ENCODE data around the gene DBI. TPM values are rescaled to one million over a fixed set of nuclear protein-coding genes. Genes with fewer than 3 reads are reported as not detected.

The DBI gene
- total and polyA plus RNA-seq, 2 experiments from 2014 or later: 171 to 873 TPM

DNA sequence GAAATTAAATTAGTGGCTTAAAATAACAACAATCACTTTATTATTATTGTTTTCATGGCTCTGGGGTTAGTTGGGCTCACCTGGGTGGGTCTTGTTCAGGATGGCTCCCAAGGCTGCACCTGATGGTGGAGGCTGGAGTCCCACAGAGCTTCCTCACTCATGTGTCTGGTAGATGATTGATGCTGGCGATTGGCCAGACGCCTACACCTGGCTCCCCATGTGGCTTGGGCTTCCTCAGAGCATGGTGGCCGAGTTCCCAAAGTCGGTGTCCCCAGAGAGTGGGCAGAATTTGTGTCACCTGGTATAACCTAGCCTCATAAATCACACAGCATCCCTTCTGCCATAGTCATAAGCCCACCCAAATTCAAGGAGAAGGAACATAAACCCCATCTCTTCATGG is 18.2 kb downstream of the DBI start:
- DNase-seq (ENCODE audit: low spot score) (no peak), ATAC-seq (no peak)
- Histone ChIP-seq H4K20me1 (replicated peaks; ENCODE audit: insufficient read depth) (no peaks in the 10 kb centered on the region), H3K4me2 (no peak overlapping the region), H3K27me3 (ENCODE audit: insufficient read depth) (no peaks in the 10 kb centered on the region), H3K27ac (ENCODE audit: low read depth) (no peak overlapping the region), H3K36me3 (ENCODE audit: insufficient read depth) (no peaks in the 10 kb centered on the region), H3K4me1 (ENCODE audit: insufficient read depth) (peaks cover 13% of the 10 kb centered on the region; the same call in 1 of the 2 replicates), H3K9me2 (ENCODE audit: insufficient read depth) (no peaks in the 10 kb centered on the region), H2AFZ (no peak overlapping the region), H3K79me2 (replicated peaks; ENCODE audit: insufficient read depth) (no peaks in the 10 kb centered on the region), H3F3A (replicated peaks; ENCODE audit: low read depth) (no peaks in the 10 kb centered on the region), H3K4me3 (no peak overlapping the region)
- Mint-ChIP-seq H3K9me3 (no peaks in the 10 kb centered on the region), H3K4me3 (no peak overlapping the region), H3K27me3 (ENCODE audit: insufficient read depth, low read depth, poor library complexity) (peaks cover 2% of the 10 kb centered on the region), H3K36me3 (ENCODE audit: low read depth) (no peaks in the 10 kb centered on the region), H3K4me1 (peaks cover 17% of the 10 kb centered on the region), H3K27ac (no peak overlapping the region)
- TF ChIP-seq, protein P1, sequence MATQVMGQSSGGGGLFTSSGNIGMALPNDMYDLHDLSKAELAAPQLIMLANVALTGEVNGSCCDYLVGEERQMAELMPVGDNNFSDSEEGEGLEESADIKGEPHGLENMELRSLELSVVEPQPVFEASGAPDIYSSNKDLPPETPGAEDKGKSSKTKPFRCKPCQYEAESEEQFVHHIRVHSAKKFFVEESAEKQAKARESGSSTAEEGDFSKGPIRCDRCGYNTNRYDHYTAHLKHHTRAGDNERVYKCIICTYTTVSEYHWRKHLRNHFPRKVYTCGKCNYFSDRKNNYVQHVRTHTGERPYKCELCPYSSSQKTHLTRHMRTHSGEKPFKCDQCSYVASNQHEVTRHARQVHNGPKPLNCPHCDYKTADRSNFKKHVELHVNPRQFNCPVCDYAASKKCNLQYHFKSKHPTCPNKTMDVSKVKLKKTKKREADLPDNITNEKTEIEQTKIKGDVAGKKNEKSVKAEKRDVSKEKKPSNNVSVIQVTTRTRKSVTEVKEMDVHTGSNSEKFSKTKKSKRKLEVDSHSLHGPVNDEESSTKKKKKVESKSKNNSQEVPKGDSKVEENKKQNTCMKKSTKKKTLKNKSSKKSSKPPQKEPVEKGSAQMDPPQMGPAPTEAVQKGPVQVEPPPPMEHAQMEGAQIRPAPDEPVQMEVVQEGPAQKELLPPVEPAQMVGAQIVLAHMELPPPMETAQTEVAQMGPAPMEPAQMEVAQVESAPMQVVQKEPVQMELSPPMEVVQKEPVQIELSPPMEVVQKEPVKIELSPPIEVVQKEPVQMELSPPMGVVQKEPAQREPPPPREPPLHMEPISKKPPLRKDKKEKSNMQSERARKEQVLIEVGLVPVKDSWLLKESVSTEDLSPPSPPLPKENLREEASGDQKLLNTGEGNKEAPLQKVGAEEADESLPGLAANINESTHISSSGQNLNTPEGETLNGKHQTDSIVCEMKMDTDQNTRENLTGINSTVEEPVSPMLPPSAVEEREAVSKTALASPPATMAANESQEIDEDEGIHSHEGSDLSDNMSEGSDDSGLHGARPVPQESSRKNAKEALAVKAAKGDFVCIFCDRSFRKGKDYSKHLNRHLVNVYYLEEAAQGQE (IDR thresholded peaks at IDR 0.05; ENCODE audit: unreplicated experiment): no peak
- TF ChIP-seq EZH2 (IDR thresholded peaks at IDR 0.05; ENCODE audit: low read depth, unreplicated experiment) (no peak), CREB1 (CRISPR knock-in tag; IDR thresholded peaks at IDR 0.05; ENCODE audit: low read depth) (no peak), STAT1 (IDR thresholded peaks at IDR 0.05; ENCODE audit: unreplicated experiment) (no peak), CTCF (conservative IDR thresholded peaks at IDR 0.05; ENCODE audit: low read depth in 2 of 2) (no peak), EZH2phosphoT487 (IDR thresholded peaks at IDR 0.05; ENCODE audit: unreplicated experiment) (no peak), NANOG (IDR thresholded peaks at IDR 0.05; ENCODE audit: borderline replicate concordance) (no peak), ZNF462 (CRISPR knock-in tag; IDR thresholded peaks at IDR 0.05) (no peak), JUNB (IDR thresholded peaks at IDR 0.05; ENCODE audit: unreplicated experiment) (no peak), ZNF331 (CRISPR knock-in tag; IDR thresholded peaks at IDR 0.05; ENCODE audit: low read depth) (no peak), ZNF114 (CRISPR knock-in tag; IDR thresholded peaks at IDR 0.05) (no peak)

Measured in GM23338 (cell line).